Breast epithelium (tissue), 3 donors: ENCODE measurements around the gene IVL.

Experiments
- CTCF ChIP-seq, 3 donors: fragments of 450-650 bp; IDR thresholded peaks; one replicate each; pipeline ENCODE4 v1.5.1; 2016 to 2017; ENCODE audit warnings: antibody characterized with exemption in 3 of 3, mild to moderate bottlenecking in 3 of 3, moderate library complexity in 3 of 3
- POLR2A ChIP-seq: fragments of 450-650 bp; IDR thresholded peaks from one replicate; pipeline ENCODE4 v1.6.1; 2016; ENCODE audit warnings: antibody characterized with exemption, mild to moderate bottlenecking, moderate library complexity
- POLR2AphosphoS5 ChIP-seq, 3 donors: sonication (generic); formaldehyde crosslinking; IDR thresholded peaks; one replicate each; pipeline ENCODE4 v1.6.1; 2017; ENCODE audit warnings: antibody characterized with exemption in 3 of 3

GRCh38 chr1:152886085-152886484 lies 22.3 kb upstream of the IVL start:
- TF ChIP-seq CTCF (IDR thresholded peaks at IDR 0.05) (no peak), POLR2A (no peak), POLR2AphosphoS5 (IDR thresholded peaks at IDR 0.05) (no peak)
